IMR-90 (cell line): ENCODE data around the gene AURKA. TPM values are rescaled to one million over a fixed set of nuclear protein-coding genes. Genes with fewer than 3 reads are reported as not detected.

Experiments
- ATAC-seq: fragments of 200-7000 bp; cut with Tn5 transposase; 2 replicates; pipeline ENCODE4 v1.9.1; 2020; ENCODE audit warnings: low read depth, mild to moderate bottlenecking, moderate library complexity
- BruUV-seq: library from RNA; stranded (reverse); fragments of 400-500 nt; replicated peaks from 2 replicates; lab custom pipeline; 2021; lab: Mats Ljungman, UMichigan
- CTCF ChIA-PET: fragments of 300-600 bp; formaldehyde crosslinking; extraction: SDS; loops from one replicate; lab custom pipeline; 2021; ENCODE audit warnings: antibody characterized with exemption; lab: Yijun Ruan, JAX
- POLR2A ChIA-PET: fragments of 300-600 bp; sonication (Branson Sonifier 250); formaldehyde crosslinking; loops from one replicate; lab custom pipeline; 2022; ENCODE audit warnings: antibody characterized with exemption; ENCODE audit not compliant: unreplicated experiment; lab: Charles Lee
- DNase-seq: peaks from one replicate; pipeline ENCODE4 v3.0.0; 2013
- H2AFZ ChIP-seq: replicated peaks from 2 replicates; pipeline ENCODE3; 2013; ENCODE audit warnings: low read length, mild to moderate bottlenecking; ENCODE audit not compliant: poor library complexity
- H2AK5ac ChIP-seq: 2 replicates; pipeline ENCODE4 v1.6.1; 2013; ENCODE audit warnings: low read depth, low read length, inconsistent platforms
- H2AK9ac ChIP-seq: replicated peaks from 2 replicates; pipeline ENCODE3; 2013; ENCODE audit warnings: mild to moderate bottlenecking, low read depth, low read length, moderate library complexity; ENCODE audit not compliant: poor library complexity
- H2BK120ac ChIP-seq: 2 replicates; pipeline ENCODE4 v1.6.1; 2013; ENCODE audit warnings: low read depth, low read length, inconsistent platforms
- H2BK15ac ChIP-seq: 3 replicates; pipeline ENCODE4 v1.6.1; 2013; ENCODE audit warnings: low read depth, low read length, inconsistent platforms
- H2BK20ac ChIP-seq: 2 replicates; pipeline ENCODE4 v1.6.1; 2013; ENCODE audit warnings: low read depth, mild to moderate bottlenecking, inconsistent platforms, low read length, moderate library complexity
- H2BK5ac ChIP-seq: 2 replicates; pipeline ENCODE4 v1.6.1; 2013; ENCODE audit warnings: mild to moderate bottlenecking, low read depth, low read length, inconsistent platforms; ENCODE audit not compliant: poor library complexity, severe bottlenecking
- H3K14ac ChIP-seq: replicated peaks from 2 replicates; pipeline ENCODE4 v1.6.1; 2013; ENCODE audit warnings: low read depth, low read length, inconsistent platforms
- H3K18ac ChIP-seq: 2 replicates; pipeline ENCODE4 v1.6.1; 2013; ENCODE audit warnings: low read depth, low read length, control low read depth
- H3K23ac ChIP-seq: 2 replicates; pipeline ENCODE4 v1.6.1; 2013; ENCODE audit warnings: low read depth, low read length, inconsistent platforms
- H3K27ac ChIP-seq: 2 replicates; pipeline ENCODE4 v1.5.1; 2013; ENCODE audit warnings: mild to moderate bottlenecking, control low read depth, low read length; ENCODE audit not compliant: insufficient read depth
- H3K27me3 ChIP-seq: 2 replicates; pipeline ENCODE4 v1.6.1; 2013; ENCODE audit warnings: low read length; ENCODE audit not compliant: control insufficient read depth, insufficient read depth
- H3K36me3 ChIP-seq: 2 replicates; pipeline ENCODE4 v1.6.1; 2013; ENCODE audit warnings: low read length, mixed read lengths; ENCODE audit not compliant: control insufficient read depth, insufficient read depth
- H3K4ac ChIP-seq: 2 replicates; pipeline ENCODE4 v1.6.1; 2013; ENCODE audit warnings: low read depth, low read length, inconsistent platforms
- H3K4me1 ChIP-seq: 2 replicates; pipeline ENCODE4 v1.6.1; 2013; ENCODE audit warnings: low read length, mixed read lengths; ENCODE audit not compliant: control insufficient read depth, insufficient read depth
- H3K4me2 ChIP-seq: 2 replicates; pipeline ENCODE4 v1.6.1; 2013; ENCODE audit warnings: low read depth, mild to moderate bottlenecking, control low read depth, low read length, moderate library complexity
- H3K4me3 ChIP-seq: 2 replicates; pipeline ENCODE4 v1.5.1; 2013; ENCODE audit warnings: low read depth, mild to moderate bottlenecking, control low read depth, low read length, moderate library complexity; ENCODE audit not compliant: insufficient read depth
- H3K56ac ChIP-seq: 2 replicates; pipeline ENCODE4 v1.6.1; 2013; ENCODE audit warnings: low read length, inconsistent platforms; ENCODE audit not compliant: insufficient read depth; ENCODE audit errors: extremely low read depth
- H3K79me1 ChIP-seq, 2 experiments: 2 replicates each; pipeline ENCODE4 v1.6.1; 2013; ENCODE audit warnings: low read length in 2 of 2, inconsistent platforms in 1 of 2, low read depth in 1 of 2
- H3K9ac ChIP-seq: 2 replicates; pipeline ENCODE4 v1.6.1; 2013; ENCODE audit warnings: low read depth, low read length, control low read depth
- H3K9me1 ChIP-seq: 2 replicates; pipeline ENCODE4 v1.6.1; 2013; ENCODE audit warnings: low read length, inconsistent platforms; ENCODE audit not compliant: insufficient read depth
- H3K9me3 ChIP-seq: 2 replicates; pipeline ENCODE4 v1.6.1; 2013; ENCODE audit warnings: low read length; ENCODE audit not compliant: control insufficient read depth, insufficient read depth
- H4K20me1 ChIP-seq: 2 replicates; pipeline ENCODE4 v1.6.1; 2013; ENCODE audit warnings: low read length, inconsistent platforms; ENCODE audit not compliant: insufficient read depth
- H4K5ac ChIP-seq: 2 replicates; pipeline ENCODE4 v1.6.1; 2013; ENCODE audit warnings: mild to moderate bottlenecking, low read depth, low read length, control low read depth
- H4K8ac ChIP-seq, 2 experiments: 2 replicates each; pipeline ENCODE4 v1.6.1; 2013; ENCODE audit warnings: low read depth in 2 of 2, low read length in 2 of 2, control low read depth in 1 of 2, inconsistent platforms in 1 of 2
- H4K91ac ChIP-seq: 2 replicates; pipeline ENCODE4 v1.6.1; 2013; ENCODE audit warnings: low read depth, low read length, inconsistent platforms; ENCODE audit not compliant: insufficient read depth
- BHLHE40 ChIP-seq: fragments of 150-350 bp; IDR thresholded peaks from 2 replicates; pipeline ENCODE4 v1.6.1; 2016; ENCODE audit warnings: mild to moderate bottlenecking, low read depth, low read length
- FOS ChIP-seq: fragments of 150-350 bp; IDR thresholded peaks from 2 replicates; pipeline ENCODE4 v1.6.1; 2016; ENCODE audit warnings: low read depth, low read length
- MXI1 ChIP-seq: IDR thresholded peaks from 2 replicates; pipeline ENCODE4 v1.6.1; 2012; ENCODE audit warnings: low read depth, mild to moderate bottlenecking, low read length, moderate library complexity, borderline replicate concordance
- RAD21 ChIP-seq: IDR thresholded peaks from 2 replicates; pipeline ENCODE4 v1.6.1; 2012; ENCODE audit warnings: low read length, improper control_type of control experiment
- WGBS, 2 experiments: methylation state at CpG; one replicate each; pipeline versions ENCODE4 v1.1.5 to v1.1.7; 2013; ENCODE audit warnings: missing lambda C conversion rate in 2 of 2; ENCODE audit not compliant: insufficient read length in 1 of 2; ENCODE audit errors: extremely low coverage in 2 of 2; 5-methylcytosine and 5-hydroxymethylcytosine counted together
- dilution Hi-C: fragments of 300-500 bp; cut with HindIII; formaldehyde crosslinking; loops from one replicate; pipeline ENCODE4 v1.14.3; 2018; ENCODE audit warnings: low sequenced_read_pairs; ENCODE audit not compliant: unreplicated experiment
- in situ Hi-C: fragments of 300-500 bp; cut with MboI; formaldehyde crosslinking; loops from 3 replicates; pipeline ENCODE4 v1.14.3; 2019; ENCODE audit warnings: low sequenced_read_pairs, inconsistent platforms, mixed read lengths
- intact Hi-C: fragments of 100-400 bp; cut with micrococcal nuclease; formaldehyde crosslinking; loops from 2 replicates; pipeline ENCODE4 v1.10.0; 2022
- polyA plus RNA-seq, 3 experiments: library from polyadenylated mRNA; depleted of rRNA; stranded (reverse); fragments of >200 nt; gene quantifications; 2 replicates each; pipeline ENCODE4 v1.2.3, GENCODE V29; 2012; ENCODE audit warnings: low replicate concordance in 1 of 3
- total RNA-seq: library from RNA; depleted of rRNA; stranded (reverse); fragments of >200 nt; gene quantifications from 2 replicates; pipeline ENCODE4 v1.2.3, GENCODE V29; 2012

Gene AURKA
- total and polyA plus RNA-seq, 2 of the 4 experiments (the other 2 are of a cell fraction) = 68.0 to 83.3 TPM

- peaks cover 8% of the 10 kb centered on the region for H3K4me1 ChIP-seq
- H3K56ac ChIP-seq = no peak overlapping the region
- BruUV-seq = no TSS peak
- H4K20me1 ChIP-seq = peaks cover 2% of the 10 kb centered on the region; the same call in 1 of the 2 replicates
- no peak overlapping the region for H2BK15ac ChIP-seq
- 0 out of 2 replicates have a peak, but pooled peaks cover 1% of the 10 kb centered on the region for H3K36me3 ChIP-seq
- TF ChIP-seq MXI1 = no peak
- no peak for TF ChIP-seq BHLHE40
- no peak for TF ChIP-seq RAD21
- TF ChIP-seq FOS = no peak
- H3K27ac ChIP-seq = no peak overlapping the region
- H3K18ac ChIP-seq = no peak overlapping the region
- H3K9me1 ChIP-seq = peaks cover 12% of the 10 kb centered on the region
- no peak overlapping the region for H2AK5ac ChIP-seq
- H2BK120ac ChIP-seq = no peak overlapping the region
- no peak overlapping the region for H4K5ac ChIP-seq
- DNase-seq (no peak), ATAC-seq (no peak)
- H3K9ac ChIP-seq = no peak overlapping the region
- peaks cover 24 to 30% of the 10 kb centered on the region in 2 experiments for H3K79me1 ChIP-seq
- H3K9me3 ChIP-seq = no peaks in the 10 kb centered on the region
- H3K4ac ChIP-seq = no peak overlapping the region
- dilution Hi-C loops (no loop called here), in situ Hi-C loops (loop anchor here (25.0 kb wide), 1 partner anchor 429 kb away; no protein-coding TSS in a partner anchor), intact Hi-C loops (no loop called here)
- WGBS, 2 experiments = no CpG with 5 or more reads among the region's 6 CpGs
- no peak overlapping the region for H3K4me3 ChIP-seq
- no peak overlapping the region for H2AFZ ChIP-seq
- no peak overlapping the region for H3K23ac ChIP-seq
- H3K4me2 ChIP-seq = no peak overlapping the region
- POLR2A ChIA-PET = no interaction called here
- H4K91ac ChIP-seq = no peak overlapping the region
- H3K27me3 ChIP-seq = no peaks in the 10 kb centered on the region
- no peak overlapping the region for H2BK20ac ChIP-seq
- no peak overlapping the region for H3K14ac ChIP-seq
- no peak overlapping the region for H4K8ac ChIP-seq
- no peak overlapping the region for H2AK9ac ChIP-seq
- CTCF ChIA-PET = interaction anchor here (0.6 kb wide), 1 partner anchor 76 kb away, joined by 3 read pairs; no protein-coding TSS in a partner anchor
- no peak overlapping the region for H2BK5ac ChIP-seq
These were observed 33.9 kb downstream of the AURKA start for GRCh38 chr20:56358070-56358469.
